ENCODE data around the gene GPX2. TPM values are rescaled to one million over a fixed set of nuclear protein-coding genes. Genes with fewer than 3 reads are reported as not detected.

The GPX2 gene
- total and polyA plus RNA-seq, 2 experiments from 2014 or later = not detected

- Histone ChIP-seq H2AFZ (no peak overlapping the region), H3K27ac (no peak overlapping the region), H3K79me2 (ENCODE audit: insufficient read depth) (peaks cover 78% of the 10 kb centered on the region), H3K4me3 (no peak overlapping the region), H3K9ac (no peak overlapping the region), H3K36me3 (ENCODE audit: low read depth) (peaks cover 38% of the 10 kb centered on the region; the same call in 1 of the 2 replicates), H3K27me3 (replicated peaks; ENCODE audit: insufficient read depth) (no peaks in the 10 kb centered on the region), H3K9me2 (ENCODE audit: insufficient read depth) (no peaks in the 10 kb centered on the region), H3K9me3 (ENCODE audit: low read depth) (no peaks in the 10 kb centered on the region), H3K4me1 (ENCODE audit: insufficient read depth) (peaks cover 34% of the 10 kb centered on the region), H3F3A (ENCODE audit: insufficient read depth) (peaks cover 25% of the 10 kb centered on the region), H4K20me1 (ENCODE audit: insufficient read depth) (no peaks in the 10 kb centered on the region), H3K4me2 (ENCODE audit: unreplicated experiment) (no peak overlapping the region)
- in situ Hi-C loops (cut with MboI) = no loop called here
- 77 to 88% methylated on average over 3 of the region's 3 CpGs for WGBS, 2 experiments (ENCODE audit: low coverage in 1 of 2, low lambda C conversion rate in 2 of 2, missing lambda C conversion rate in 2 of 2)
- DNase-seq = no peak
- no peak for TF ChIP-seq EZH2phosphoT487 (IDR thresholded peaks at IDR 0.05; ENCODE audit: insufficient read depth, low read depth)
- TF ChIP-seq EZH2 (IDR thresholded peaks at IDR 0.05; ENCODE audit: insufficient read depth, poor library complexity, severe bottlenecking) = no peak
These were observed 19.5 kb downstream of the GPX2 start for GRCh38 chr14:64923015-64923414.

DNA sequence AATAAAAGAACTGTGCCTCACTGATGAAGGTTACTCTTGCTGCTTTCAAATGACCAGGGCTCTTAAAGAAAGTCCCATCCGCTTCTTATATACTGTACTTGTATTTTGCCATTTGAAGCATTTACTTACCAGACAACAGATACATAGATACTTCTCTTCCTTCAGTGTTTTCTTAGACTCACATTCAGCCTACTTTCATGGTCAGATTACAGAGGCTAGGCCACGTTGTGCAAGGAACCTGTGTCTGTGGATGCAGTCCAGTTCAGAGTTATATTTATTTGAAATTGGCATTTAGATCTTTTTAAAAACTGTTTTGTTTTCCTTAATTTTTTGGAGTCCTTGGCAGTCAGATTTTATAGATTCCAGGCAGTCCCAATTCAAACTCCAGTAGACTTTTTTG lies 22.1 kb downstream of the GPX2 start:
- TF ChIP-seq EZH2phosphoT487 (IDR thresholded peaks at IDR 0.05; ENCODE audit: insufficient read depth, low read depth) (no peak), EZH2 (IDR thresholded peaks at IDR 0.05; ENCODE audit: insufficient read depth, poor library complexity, severe bottlenecking) (no peak)
- Histone ChIP-seq H3K27me3 (replicated peaks; ENCODE audit: insufficient read depth) (no peaks in the 10 kb centered on the region), H3K27ac (peak overlapping the region; percentile 81; the same call in 1 of the 2 replicates), H2AFZ (no peak overlapping the region), H3K9me3 (ENCODE audit: low read depth) (no peaks in the 10 kb centered on the region), H3K9ac (no peak overlapping the region), H3K9me2 (ENCODE audit: insufficient read depth) (peaks cover 5% of the 10 kb centered on the region; the same call in 1 of the 2 replicates), H3K4me3 (no peak overlapping the region), H3K4me2 (ENCODE audit: unreplicated experiment) (peak overlapping the region; percentile 65), H4K20me1 (ENCODE audit: insufficient read depth) (no peaks in the 10 kb centered on the region), H3K79me2 (ENCODE audit: insufficient read depth) (peaks cover 88% of the 10 kb centered on the region), H3F3A (ENCODE audit: insufficient read depth) (peaks cover 50% of the 10 kb centered on the region), H3K36me3 (ENCODE audit: low read depth) (peaks cover 16% of the 10 kb centered on the region; the same call in 1 of the 2 replicates), H3K4me1 (ENCODE audit: insufficient read depth) (peaks cover 57% of the 10 kb centered on the region)
- WGBS, 2 experiments (ENCODE audit: low coverage in 1 of 2, low lambda C conversion rate in 2 of 2, missing lambda C conversion rate in 2 of 2) = 48 to 53% methylated on average over 2 of the region's 2 CpGs
- DNase-seq = no peak
- in situ Hi-C loops (cut with MboI) = no loop called here

DNA sequence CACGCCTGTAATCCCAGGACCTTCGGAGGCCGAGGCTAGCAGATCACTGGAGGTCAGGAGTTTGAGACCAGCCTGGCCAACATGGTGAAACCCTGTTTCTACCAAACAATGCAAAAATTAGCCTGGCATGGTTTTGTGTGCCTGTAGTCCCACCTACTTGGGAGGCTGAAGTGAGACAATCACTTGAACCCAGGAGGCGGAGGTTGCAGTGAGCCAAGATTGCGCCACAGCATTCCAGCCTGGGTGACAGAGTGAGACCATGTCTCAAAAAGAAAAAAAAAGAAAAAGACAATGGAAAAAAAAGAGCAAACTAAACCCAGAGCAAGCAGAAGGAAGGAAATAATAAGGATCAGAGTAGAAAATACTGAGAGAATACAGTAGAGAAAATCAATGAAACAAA lies 22.9 kb downstream of the GPX2 start:
- in situ Hi-C loops (cut with MboI) = no loop called here
- Histone ChIP-seq H3K9me3 (ENCODE audit: low read depth) (no peaks in the 10 kb centered on the region), H4K20me1 (ENCODE audit: insufficient read depth) (no peaks in the 10 kb centered on the region), H3K36me3 (ENCODE audit: low read depth) (peaks cover 8% of the 10 kb centered on the region; the same call in 1 of the 2 replicates), H3K27ac (peak overlapping the region; percentile 81), H3K27me3 (replicated peaks; ENCODE audit: insufficient read depth) (no peaks in the 10 kb centered on the region), H2AFZ (no peak overlapping the region), H3K9me2 (ENCODE audit: insufficient read depth) (peaks cover 5% of the 10 kb centered on the region; the same call in 1 of the 2 replicates), H3F3A (ENCODE audit: insufficient read depth) (peaks cover 51% of the 10 kb centered on the region), H3K4me1 (ENCODE audit: insufficient read depth) (peaks cover 61% of the 10 kb centered on the region), H3K4me3 (no peak overlapping the region), H3K79me2 (ENCODE audit: insufficient read depth) (peaks cover 88% of the 10 kb centered on the region), H3K4me2 (ENCODE audit: unreplicated experiment) (peak overlapping the region; percentile 65), H3K9ac (peak overlapping the region; percentile 44)
- peak; percentile 40 for DNase-seq
- WGBS, 2 experiments (ENCODE audit: low coverage in 1 of 2, low lambda C conversion rate in 2 of 2, missing lambda C conversion rate in 2 of 2) = 83 to 87% methylated on average over 5 of the region's 5 CpGs
- TF ChIP-seq EZH2phosphoT487 (IDR thresholded peaks at IDR 0.05; ENCODE audit: insufficient read depth, low read depth) (no peak), EZH2 (IDR thresholded peaks at IDR 0.05; ENCODE audit: insufficient read depth, poor library complexity, severe bottlenecking) (no peak)

DNA sequence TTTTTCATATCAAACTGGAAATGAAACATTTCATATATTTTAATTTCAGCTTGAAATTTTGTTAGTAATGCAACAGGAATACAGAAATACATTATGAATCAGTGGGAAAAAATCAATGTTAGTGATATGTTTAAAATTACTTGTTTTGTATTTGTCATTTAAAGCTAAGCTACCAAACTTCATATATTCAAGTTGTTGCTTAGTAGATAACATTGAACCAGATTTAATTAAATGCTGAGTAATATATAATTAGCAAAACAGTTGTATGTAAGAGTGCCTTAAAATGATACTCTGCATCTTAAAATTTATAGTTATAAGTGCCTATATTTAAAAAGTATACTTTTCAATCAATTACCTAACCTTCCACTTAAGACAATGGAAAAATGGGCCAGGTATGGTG lies 23.3 kb downstream of the GPX2 start:
- H3K79me2 ChIP-seq (ENCODE audit: insufficient read depth) = peaks cover 87% of the 10 kb centered on the region
- no peaks in the 10 kb centered on the region for H3K27me3 ChIP-seq (replicated peaks; ENCODE audit: insufficient read depth)
- peaks cover 61% of the 10 kb centered on the region for H3K4me1 ChIP-seq (ENCODE audit: insufficient read depth)
- in situ Hi-C loops (cut with MboI) = no loop called here
- peaks cover 4% of the 10 kb centered on the region; the same call in 1 of the 2 replicates for H3K36me3 ChIP-seq (ENCODE audit: low read depth)
- TF ChIP-seq EZH2 (IDR thresholded peaks at IDR 0.05; ENCODE audit: insufficient read depth, poor library complexity, severe bottlenecking) (no peak), EZH2phosphoT487 (IDR thresholded peaks at IDR 0.05; ENCODE audit: insufficient read depth, low read depth) (no peak)
- no peaks in the 10 kb centered on the region for H4K20me1 ChIP-seq (ENCODE audit: insufficient read depth)
- peaks cover 51% of the 10 kb centered on the region for H3F3A ChIP-seq (ENCODE audit: insufficient read depth)
- H2AFZ ChIP-seq = no peak overlapping the region
- H3K9me3 ChIP-seq (ENCODE audit: low read depth) = no peaks in the 10 kb centered on the region
- H3K4me2 ChIP-seq (ENCODE audit: unreplicated experiment) = peak overlapping the region; percentile 65
- peak; percentile 33 for DNase-seq
- H3K9ac ChIP-seq = peak overlapping the region; percentile 44
- no peak overlapping the region for H3K4me3 ChIP-seq
- H3K9me2 ChIP-seq (ENCODE audit: insufficient read depth) = peaks cover 5% of the 10 kb centered on the region; the same call in 1 of the 2 replicates
- H3K27ac ChIP-seq = peak overlapping the region; percentile 81

All from GM23248 (cell line).